ENCODE measurements around the gene HEATR5A. TPM values are rescaled to one million over a fixed set of nuclear protein-coding genes. Genes with fewer than 3 reads are reported as not detected.
"Not testable (repeated sequence)": the region's sequence is repeated elsewhere in the genome, so short reads cannot be mapped to it uniquely, and the experiment has no call there.

The HEATR5A gene
- total and polyA plus RNA-seq, 10 of the 15 experiments (the other 5 are each of a cell fraction or from before 2014, with no cell fraction given), result 5.1 to 37.1 (median 13.8) TPM

GRCh38 chr14:31439561-31439960, 19.2 kb upstream of the HEATR5A start:
- Histone ChIP-seq H3K4me1 (ENCODE audit: control insufficient read depth, insufficient read depth, low read length) (no peaks in the 10 kb centered on the region), H3K27me3 (replicated peaks in 1 of 2; ENCODE audit: control insufficient read depth in 2 of 2, insufficient read depth in 2 of 2, low read length in 1 of 2) (no peaks in the 10 kb centered on the region), H3K36me3 (ENCODE audit: control insufficient read depth in 2 of 2, insufficient read depth in 2 of 2, low read length in 1 of 2) (no peaks in the 10 kb centered on the region), H3K9ac (ENCODE audit: control insufficient read depth, insufficient read depth, low read length) (no peak overlapping the region), H3K4me3 (no peak overlapping the region), H3K79me2 (ENCODE audit: control insufficient read depth, insufficient read depth, low read length) (no peaks in the 10 kb centered on the region), H4K20me1 (ENCODE audit: control insufficient read depth, insufficient read depth) (no peaks in the 10 kb centered on the region), H2AFZ (ENCODE audit: control insufficient read depth, low read depth, low read length) (no peak overlapping the region), H3K9me3 (replicated peaks; ENCODE audit: control insufficient read depth, insufficient read depth, low read length) (no peaks in the 10 kb centered on the region), H3K27ac (ENCODE audit: control insufficient read depth, insufficient read depth) (no peak overlapping the region), H3K4me2 (ENCODE audit: control insufficient read depth, insufficient read depth) (no peak overlapping the region)
- TF ChIP-seq PAX5 (IDR thresholded peaks at IDR 0.05; ENCODE audit: borderline replicate concordance, low read depth, low read length), result no peak
- FAIRE-seq (no peak), DNase-seq (ENCODE audit: low read depth, low spot score) (no peak), ATAC-seq (no peak)
- ChIA-PET RAD21 (ENCODE audit: unreplicated experiment) (no interaction called here), CTCF (no interaction called here), POLR2A (no interaction called here), SMC1A (ENCODE audit: uncharacterized antibody, unreplicated experiment) (interaction anchor here (0.6 to 1.8 kb wide), 2 partner anchors 10 to 67 kb away, joined by 3 to 10 read pairs; no protein-coding TSS in a partner anchor)
- WGBS (ENCODE audit: insufficient coverage, insufficient replicate concordance, low lambda C conversion rate, missing lambda C conversion rate), result 97% methylated on average over 2 of the region's 2 CpGs
- in situ Hi-C loops (cut with MboI), result no loop called here
- BruUV-seq (replicated peaks), result no TSS peak
- intact Hi-C loops (cut with micrococcal nuclease; ENCODE audit: unreplicated experiment), result no loop called here

GRCh38 chr14:31437045-31437691, 16.8 kb upstream of the HEATR5A start:
- SMC1A ChIA-PET (ENCODE audit: uncharacterized antibody, unreplicated experiment); H3K4me1 ChIP-seq (ENCODE audit: control insufficient read depth, insufficient read depth, low read length); intact Hi-C loops (cut with micrococcal nuclease; ENCODE audit: unreplicated experiment); DNase-seq (ENCODE audit: low read depth, low spot score); ATAC-seq; H3K27ac ChIP-seq (ENCODE audit: control insufficient read depth, insufficient read depth); H3K4me2 ChIP-seq (ENCODE audit: control insufficient read depth, insufficient read depth); H4K20me1 ChIP-seq (ENCODE audit: control insufficient read depth, insufficient read depth); H3K9me3 ChIP-seq (replicated peaks; ENCODE audit: control insufficient read depth, insufficient read depth, low read length); H3K27me3 ChIP-seq (replicated peaks in 1 of 2; ENCODE audit: control insufficient read depth in 2 of 2, insufficient read depth in 2 of 2, low read length in 1 of 2); BruUV-seq (replicated peaks); RAD21 ChIA-PET (ENCODE audit: unreplicated experiment); H3K79me2 ChIP-seq (ENCODE audit: control insufficient read depth, insufficient read depth, low read length); H3K9ac ChIP-seq (ENCODE audit: control insufficient read depth, insufficient read depth, low read length); POLR2A ChIA-PET; H3K36me3 ChIP-seq (ENCODE audit: control insufficient read depth in 2 of 2, insufficient read depth in 2 of 2, low read length in 1 of 2); H3K4me3 ChIP-seq; FAIRE-seq; H2AFZ ChIP-seq (ENCODE audit: control insufficient read depth, low read depth, low read length); in situ Hi-C loops (cut with MboI): not testable (repeated sequence)
- 89% methylated on average over 8 of the region's 45 CpGs for WGBS (ENCODE audit: insufficient coverage, insufficient replicate concordance, low lambda C conversion rate, missing lambda C conversion rate)
- CTCF ChIA-PET, result interaction anchor here (0.7 kb wide), 1 partner anchor 107 kb away, joined by 3 read pairs; no protein-coding TSS in a partner anchor
